GM04504 (cell line): ENCODE measurements around the gene PLA2G3.
"Not testable (repeated sequence)": the region's sequence is repeated elsewhere in the genome, so short reads cannot be mapped to it uniquely, and the experiment has no call there.

Source experiments
- DNase-seq: peaks from one replicate; pipeline ENCODE4 v3.0.0-alpha.2; 2012; ENCODE audit warnings: low read depth

Gene PLA2G3

GRCh38 chr22:31123292-31123602, 17.1 kb downstream of the PLA2G3 start:
- DNase-seq: no peak

GRCh38 chr22:31122532-31123291, 17.6 kb downstream of the PLA2G3 start, which contains the start of gene INPP5J:
INPP5J (plus strand) TSS chr22:31122966; CDS start chr22:31123015, 49 bp downstream.
- no peak for DNase-seq

GRCh38 chr22:31122196-31122531, 18.1 kb downstream of the PLA2G3 start:
- no peak for DNase-seq

GRCh38 chr22:31121403-31121802, 18.9 kb downstream of the PLA2G3 start:
- no peak for DNase-seq

DNA sequence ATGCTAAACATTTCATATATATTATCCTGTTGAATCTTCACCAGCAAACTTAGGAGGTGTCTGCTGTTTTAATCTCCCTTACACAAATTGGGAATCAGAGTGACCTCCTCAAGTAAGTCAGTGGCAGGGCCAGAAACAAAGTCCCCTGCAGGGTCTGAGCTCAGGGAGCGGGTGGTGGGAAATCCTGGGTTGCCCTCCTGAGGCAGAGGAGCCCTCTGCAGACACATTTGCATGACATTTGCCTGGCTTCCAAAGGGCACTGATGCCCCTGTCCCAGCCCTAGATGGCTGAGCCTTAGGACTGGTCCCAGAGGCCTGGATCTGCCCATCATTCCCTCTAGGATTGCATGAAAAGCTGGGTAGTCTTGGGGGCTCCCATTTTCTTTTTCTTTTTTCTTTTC, 19.7 kb downstream of the PLA2G3 start:
- DNase-seq: no peak

- DNase-seq: no peak
These were observed 20.1 kb downstream of the PLA2G3 start for GRCh38 chr22:31120230-31120629.

DNA sequence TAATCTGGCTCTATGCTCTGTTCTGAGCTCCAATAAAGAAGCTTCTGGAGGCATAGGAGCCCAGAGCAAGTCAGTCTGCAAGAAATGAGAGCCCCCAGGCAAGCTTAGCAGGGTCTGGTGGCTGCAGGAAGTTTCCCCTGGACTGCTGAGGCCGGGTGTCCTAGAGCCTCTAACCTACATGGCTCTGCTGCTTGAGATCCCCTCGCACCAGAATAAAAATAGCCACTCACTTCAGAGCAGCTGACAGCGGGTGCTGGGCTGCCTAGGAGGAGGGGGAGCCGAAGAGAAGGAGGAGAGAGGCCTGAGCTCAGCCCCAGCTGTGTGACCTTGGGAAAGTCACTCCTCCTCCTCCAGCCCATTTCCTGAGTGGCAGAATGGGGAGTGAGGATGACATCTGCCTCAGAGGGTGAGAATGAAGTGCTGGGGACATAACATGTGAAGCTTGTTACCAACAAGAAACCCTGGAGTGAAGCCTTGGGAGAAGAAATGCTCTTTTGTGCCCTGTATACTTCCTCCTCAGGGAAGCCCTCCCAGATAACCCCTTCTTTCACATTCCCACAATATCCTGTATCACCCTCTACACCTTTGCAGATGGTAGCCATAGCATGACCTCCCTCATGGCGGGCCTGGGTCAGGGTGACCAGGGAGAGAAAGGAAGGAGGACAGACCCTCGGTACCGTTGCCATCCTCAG, 21.1 kb downstream of the PLA2G3 start:
- DNase-seq: no peak

- no peak for DNase-seq
These were observed 22.1 kb downstream of the PLA2G3 start for GRCh38 chr22:31118046-31118820.

GRCh38 chr22:31112547-31113091, 27.7 kb downstream of the PLA2G3 start:
- DNase-seq: not testable (repeated sequence)

- no peak for DNase-seq
These were observed 32.5 kb downstream of the PLA2G3 start for GRCh38 chr22:31107894-31108218.

- DNase-seq: peak; percentile 98
These were observed 33.0 kb downstream of the PLA2G3 start, which contains the start of gene SELENOM for GRCh38 chr22:31107178-31107893. SELENOM (minus strand) TSS chr22:31107568; CDS start chr22:31107505, 63 bp downstream.

GRCh38 chr22:31106731-31107177, 33.6 kb downstream of the PLA2G3 start:
- peak; percentile 36 for DNase-seq

- DNase-seq: no peak
These were observed 34.2 kb downstream of the PLA2G3 start for GRCh38 chr22:31106001-31106571.

GRCh38 chr22:31105282-31105929, 34.9 kb downstream of the PLA2G3 start:
- DNase-seq: no peak

DNA sequence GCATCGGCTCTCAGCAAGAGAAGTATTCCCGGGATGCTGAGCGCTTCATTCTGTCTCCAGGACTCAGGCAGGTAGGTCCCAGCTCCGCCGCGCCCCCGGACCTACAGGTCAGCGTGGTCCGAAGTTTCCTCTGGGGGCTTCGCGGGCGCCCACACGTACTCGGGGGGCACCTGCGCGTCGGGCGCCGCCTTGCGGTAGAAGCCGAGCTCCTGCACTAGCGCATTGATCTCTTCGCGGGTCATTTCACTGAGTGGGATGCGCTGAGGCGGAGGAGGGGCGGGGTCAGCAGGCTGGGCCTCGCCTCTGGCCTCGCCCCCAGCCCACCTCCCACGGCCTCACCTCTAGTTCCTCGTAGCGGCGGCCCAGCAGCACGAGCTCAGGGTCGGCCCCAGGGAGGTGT, 35.4 kb downstream of the PLA2G3 start:
- no peak for DNase-seq

DNA sequence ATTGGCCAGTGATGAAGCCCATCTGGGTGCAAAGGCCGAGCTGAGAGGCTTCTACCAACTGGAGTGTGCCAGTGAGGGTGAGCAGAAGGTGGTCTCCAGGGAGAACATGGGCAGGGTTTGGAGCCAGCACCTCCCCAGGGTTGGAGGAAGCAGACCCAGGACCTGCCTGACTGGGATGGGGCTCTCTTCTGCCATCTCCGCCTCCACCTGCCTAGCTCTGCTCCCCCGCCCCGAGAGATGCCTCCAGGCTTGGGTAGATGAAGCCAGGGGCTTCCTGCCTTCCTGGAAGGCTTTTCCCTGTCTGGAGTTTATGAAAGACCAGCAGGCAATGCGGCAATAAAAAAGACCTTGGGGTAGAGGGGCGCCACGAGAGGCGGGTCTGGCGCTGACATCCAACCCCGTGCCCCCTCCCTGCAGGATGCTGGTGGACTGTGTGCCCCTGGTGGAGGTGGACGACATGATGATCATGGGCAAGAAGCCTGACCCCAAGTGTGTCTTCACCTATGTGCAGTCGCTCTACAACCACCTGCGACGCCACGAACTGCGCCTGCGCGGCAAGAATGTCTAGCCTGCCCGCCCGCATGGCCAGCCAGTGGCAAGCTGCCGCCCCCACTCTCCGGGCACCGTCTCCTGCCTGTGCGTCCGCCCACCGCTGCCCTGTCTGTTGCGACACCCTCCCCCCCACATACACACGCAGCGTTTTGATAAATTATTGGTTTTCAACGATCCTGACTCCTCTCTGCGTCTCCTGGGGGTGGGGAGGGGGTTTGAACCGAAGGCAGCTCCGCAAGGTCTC, 36.2 kb downstream of the PLA2G3 start:
- no peak for DNase-seq

DNA sequence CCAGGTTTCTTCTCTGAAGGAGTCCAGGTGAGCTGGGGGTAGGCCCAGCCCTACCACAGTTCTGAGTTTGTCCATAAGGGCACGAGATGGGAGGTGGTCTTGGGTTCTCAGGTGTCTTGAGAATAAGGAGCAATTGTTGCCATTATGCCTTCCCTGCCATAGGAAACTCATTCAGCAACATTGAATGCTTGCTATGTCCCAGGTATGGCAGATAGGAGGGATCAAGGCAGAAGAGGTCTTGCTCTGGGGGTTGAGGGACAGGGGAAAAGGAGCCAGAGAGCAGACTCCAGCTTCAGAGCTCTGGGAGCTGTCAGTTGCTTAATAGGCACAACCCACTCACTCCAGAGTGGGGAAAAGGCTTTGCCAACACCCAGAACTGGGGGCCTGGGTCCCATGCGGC, 37.2 kb downstream of the PLA2G3 start:
- no peak for DNase-seq

GRCh38 chr22:31102441-31103081, 37.7 kb downstream of the PLA2G3 start:
- DNase-seq: peak; percentile 95

GRCh38 chr22:31100762-31101525, 39.4 kb downstream of the PLA2G3 start:
- DNase-seq: no peak
